Esophagus muscularis mucosa (tissue), 4 donors: ENCODE data around the gene DNPH1. TPM values are rescaled to one million over a fixed set of nuclear protein-coding genes. Genes with fewer than 3 reads are reported as not detected.

Experiments
- DNase-seq: peaks from one replicate; pipeline ENCODE4 v3.0.0-alpha.2; 2017; ENCODE audit errors: extremely low spot score
- H3K27ac ChIP-seq, 4 donors: fragments of 200-600 bp; sonication (generic); replicated peaks in 1 of 4; 1 replicate in 3 of 4; 2 replicates in 1 of 4; pipeline ENCODE4 v1.5.1; 2016 to 2019; ENCODE audit warnings: mild to moderate bottlenecking in 1 of 4
- H3K27me3 ChIP-seq, 4 donors: fragments of 200-600 bp; sonication (generic); one replicate each; pipeline versions ENCODE4 v1.5.1 to v1.6.0; 2016 to 2019
- H3K36me3 ChIP-seq, 4 donors: fragments of 200-600 bp; sonication (generic); one replicate each; pipeline ENCODE4 v1.5.1; 2016 to 2019
- H3K4me1 ChIP-seq, 4 donors: fragments of 200-600 bp; sonication (generic); one replicate each; pipeline ENCODE4 v1.5.1; 2016 to 2019
- H3K4me3 ChIP-seq, 4 donors: fragments of 200-600 bp; sonication (generic); 1 replicate in 2 of 4; 2 replicates in 2 of 4; pipeline ENCODE4 v1.5.1; 2016 to 2019; ENCODE audit warnings: mild to moderate bottlenecking in 4 of 4, moderate library complexity in 1 of 4
- H3K9me3 ChIP-seq, 4 donors: fragments of 200-600 bp; sonication (generic); 1 replicate in 3 of 4; 2 replicates in 1 of 4; pipeline ENCODE4 v1.5.1; 2016 to 2019
- CTCF ChIP-seq, 3 experiments: fragments of 200-600 bp in 2 of 3; fragments of 450-650 bp in 1 of 3; sonication (generic) in 2 of 3; IDR thresholded peaks; one replicate each; pipeline ENCODE4 v1.5.1; 2017 to 2019; ENCODE audit warnings: antibody characterized with exemption in 3 of 3, mild to moderate bottlenecking in 2 of 3, moderate library complexity in 1 of 3
- EP300 ChIP-seq: sonication (generic); formaldehyde crosslinking; IDR thresholded peaks from one replicate; pipeline ENCODE4 v1.6.1; 2017; ENCODE audit warnings: antibody characterized with exemption
- POLR2A ChIP-seq: fragments of 450-650 bp; IDR thresholded peaks from one replicate; pipeline ENCODE4 v1.6.1; 2017; ENCODE audit warnings: antibody characterized with exemption, moderate library complexity, mild to moderate bottlenecking, low read depth
- POLR2AphosphoS5 ChIP-seq, 2 donors: sonication (generic); formaldehyde crosslinking; IDR thresholded peaks; one replicate each; pipeline ENCODE4 v1.6.1; 2017; ENCODE audit warnings: antibody characterized with exemption in 2 of 2
- WGBS: methylation state at CpG from one replicate; pipeline ENCODE4 v1.1.5; 2018; 5-methylcytosine and 5-hydroxymethylcytosine counted together
- intact Hi-C: fragments of 100-400 bp; cut with DNase I; formaldehyde crosslinking; loops from one replicate; pipeline ENCODE4 v1.15.1; 2023
- total RNA-seq, 4 donors: library from RNA; depleted of rRNA; stranded (reverse); fragments of >200 nt; gene quantifications; one replicate each; pipeline versions ENCODE4 v1.1.0 to v1.2.1, GENCODE V29; 2016

DNPH1 gene
- total RNA-seq, 4 donors from 2014 or later, result 60.5 to 70.2 (median 65.3) TPM

- DNase-seq, result no peak
- 98% methylated on average over 4 of the region's 8 CpGs for WGBS
- intact Hi-C loops, result no loop called here
- no peak overlapping the region for H3K4me3 ChIP-seq
- H3K4me1 ChIP-seq, result no peaks in the 10 kb centered on the region
- H3K27ac ChIP-seq, result no peak overlapping the region
- H3K9me3 ChIP-seq, result no peaks in the 10 kb centered on the region
- no peaks in the 10 kb centered on the region for H3K27me3 ChIP-seq
- no peak for TF ChIP-seq POLR2A
- peaks cover 13 to 71% (median 56%) of the 10 kb centered on the region in 4 donors for H3K36me3 ChIP-seq
Observed at GRCh38 chr6:43203718-43204095, 25.6 kb downstream of the DNPH1 start.

- H3K27ac ChIP-seq, result no peak overlapping the region
- TF ChIP-seq POLR2A, result no peak
- no peak for TF ChIP-seq CTCF (IDR thresholded peaks at IDR 0.05)
- TF ChIP-seq EP300, result no peak
- TF ChIP-seq POLR2AphosphoS5 (IDR thresholded peaks at IDR 0.05), result no peak
- no peak for DNase-seq
- no peaks in the 10 kb centered on the region for H3K9me3 ChIP-seq
- WGBS, result 94% methylated on average over 17 of the region's 17 CpGs
- H3K4me1 ChIP-seq, result no peaks in the 10 kb centered on the region
- no peaks in the 10 kb centered on the region for H3K27me3 ChIP-seq
- intact Hi-C loops, result no loop called here
- no peak overlapping the region for H3K4me3 ChIP-seq
- peaks cover 16 to 76% (median 61%) of the 10 kb centered on the region in 4 donors for H3K36me3 ChIP-seq
Observed at GRCh38 chr6:43203029-43203717, 26.1 kb downstream of the DNPH1 start.

- no peak for TF ChIP-seq POLR2AphosphoS5 (IDR thresholded peaks at IDR 0.05)
- no peak for TF ChIP-seq EP300
- TF ChIP-seq CTCF (IDR thresholded peaks at IDR 0.05), result no peak
- TF ChIP-seq POLR2A, result no peak
- H3K36me3 ChIP-seq, result peaks cover 21 to 83% (median 68%) of the 10 kb centered on the region in 4 donors
- no peaks in the 10 kb centered on the region for H3K27me3 ChIP-seq
- no peak overlapping the region for H3K27ac ChIP-seq
- H3K9me3 ChIP-seq, result no peaks in the 10 kb centered on the region
- 88% methylated on average over 5 of the region's 5 CpGs for WGBS
- H3K4me1 ChIP-seq, result no peaks in the 10 kb centered on the region
- H3K4me3 ChIP-seq, result no peak overlapping the region
- no peak for DNase-seq
- intact Hi-C loops, result no loop called here
Observed at GRCh38 chr6:43202451-43202850, 26.8 kb downstream of the DNPH1 start.

- Histone ChIP-seq H3K27me3 (no peaks in the 10 kb centered on the region), H3K36me3 (peaks cover 34 to 88% (median 74%) of the 10 kb centered on the region in 4 donors), H3K27ac (no peak overlapping the region), H3K4me3 (no peak overlapping the region), H3K4me1 (no peaks in the 10 kb centered on the region), H3K9me3 (no peaks in the 10 kb centered on the region)
- DNase-seq, result no peak
- intact Hi-C loops, result no loop called here
- WGBS, result 93% methylated on average over 6 of the region's 6 CpGs
- no peak for TF ChIP-seq EP300
- TF ChIP-seq POLR2A, result no peak
- TF ChIP-seq CTCF (IDR thresholded peaks at IDR 0.05), result no peak
- no peak for TF ChIP-seq POLR2AphosphoS5 (IDR thresholded peaks at IDR 0.05)
Observed at GRCh38 chr6:43200541-43200940, 28.7 kb downstream of the DNPH1 start.

- intact Hi-C loops, result no loop called here
- Histone ChIP-seq H3K27me3 (no peaks in the 10 kb centered on the region), H3K4me3 (no peak overlapping the region), H3K27ac (no peak overlapping the region), H3K36me3 (peaks cover 37 to 88% (median 74%) of the 10 kb centered on the region in 4 donors), H3K4me1 (no peaks in the 10 kb centered on the region), H3K9me3 (no peaks in the 10 kb centered on the region)
- no peak for TF ChIP-seq EP300
- no peak for TF ChIP-seq POLR2AphosphoS5 (IDR thresholded peaks at IDR 0.05)
- TF ChIP-seq CTCF (IDR thresholded peaks at IDR 0.05), result no peak
- no peak for TF ChIP-seq POLR2A
- WGBS, result 89% methylated on average over 6 of the region's 6 CpGs
- DNase-seq, result no peak
Observed at GRCh38 chr6:43199912-43200311, 29.4 kb downstream of the DNPH1 start.
